A549 treated with Hydrocortisone at 1 μM for 4 hours (cell line): ENCODE measurements around the gene CD86. TPM values are rescaled to one million over a fixed set of nuclear protein-coding genes. Genes with fewer than 3 reads are reported as not detected.

Source experiments
- total RNA-seq: library from RNA; stranded (reverse); fragments of 200-300 nt; extraction: Qiagen RNA extraction; gene quantifications from 5 replicates; pipeline ENCODE4 v1.2.3, GENCODE V29; 2022

CD86 gene, protein sequence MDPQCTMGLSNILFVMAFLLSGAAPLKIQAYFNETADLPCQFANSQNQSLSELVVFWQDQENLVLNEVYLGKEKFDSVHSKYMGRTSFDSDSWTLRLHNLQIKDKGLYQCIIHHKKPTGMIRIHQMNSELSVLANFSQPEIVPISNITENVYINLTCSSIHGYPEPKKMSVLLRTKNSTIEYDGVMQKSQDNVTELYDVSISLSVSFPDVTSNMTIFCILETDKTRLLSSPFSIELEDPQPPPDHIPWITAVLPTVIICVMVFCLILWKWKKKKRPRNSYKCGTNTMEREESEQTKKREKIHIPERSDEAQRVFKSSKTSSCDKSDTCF
- total RNA-seq: 0.05 TPM in 1 of 5 replicates, not detected in the others

GRCh38 chr3:122055215-122055614 is at the start of gene CD86:
Gene CD86 (plus strand): TSS chr3:122055362. CDS start chr3:122055490, 128 bp downstream.

DNA sequence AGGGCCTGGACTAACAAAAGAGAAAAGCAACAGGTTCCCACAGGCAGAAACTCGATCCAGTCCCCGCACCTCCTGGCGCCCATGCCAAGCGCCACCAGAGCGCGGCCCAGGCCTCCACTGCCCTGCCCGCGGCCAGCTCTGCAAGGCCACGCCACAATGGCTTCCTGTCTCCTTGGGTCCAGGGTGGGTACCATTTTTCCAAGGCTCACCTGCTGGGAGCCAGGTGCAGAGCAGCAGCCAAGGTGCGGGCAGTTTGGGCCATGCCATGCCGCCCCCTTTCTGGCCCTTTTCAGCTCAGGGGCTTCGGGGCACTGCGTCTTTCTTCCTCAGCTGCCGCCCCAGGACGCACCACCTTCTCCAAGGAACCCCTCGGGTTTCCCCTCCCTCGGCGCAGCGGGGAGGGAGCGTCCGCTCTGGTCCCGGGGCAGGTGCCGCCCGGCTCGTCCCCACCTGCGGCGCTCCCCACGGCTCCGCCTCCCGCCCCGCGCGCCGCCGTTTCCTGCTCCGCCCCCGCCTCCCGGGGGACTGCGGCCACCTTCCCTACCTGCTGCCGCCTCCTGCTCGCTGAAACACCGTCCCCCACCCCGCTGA is 33.3 kb upstream of the CD86 start, which contains the start of gene ILDR1:
TSS of gene ILDR1 (minus strand) at position 437 of the 591 bp plus-strand sequence. CDS start at position 267, 170 bp downstream.

Other genes starting within 250 kb of the CD86 start
- gene IQCB1, start 220.3 kb upstream of the CD86 start, total RNA-seq: 9.9 to 11.8 TPM (median 10.2 TPM) in 5 replicates
- 1.6 to 2.4 TPM (median 2.1 TPM) in 5 replicates for gene EAF2, start 220.2 kb upstream of the CD86 start, total RNA-seq
- 0.12 to 0.33 TPM (median 0.16 TPM) in 5 replicates for gene SLC15A2, start 161.0 kb upstream of the CD86 start, total RNA-seq
- gene ILDR1, start 33.1 kb upstream of the CD86 start, total RNA-seq: not detected in 5 replicates
- gene CASR, start 128.3 kb downstream of the CD86 start, total RNA-seq: not detected in 5 replicates